Stimulated activated CD4-positive, alpha-beta T cell treated with anti-CD3 and anti-CD28 coated beads, Interleukin-1b, Interleukin-23, amount 100 ng/mL, for 24 hours (primary cell): ENCODE data around the gene CYP2D6.
A peak's percentile ranks its signal among the peaks of the same experiment; 100 is the strongest.
"Not testable (repeated sequence)": the region's sequence is repeated elsewhere in the genome, so short reads cannot be mapped to it uniquely, and the experiment has no call there.

Source experiments
- DNase-seq, 4 experiments: peaks; one replicate each; pipeline ENCODE4 v3.0.0-alpha.2; 2020; ENCODE audit warnings: low read depth in 4 of 4, low spot score in 1 of 4

The CYP2D6 gene

DNA sequence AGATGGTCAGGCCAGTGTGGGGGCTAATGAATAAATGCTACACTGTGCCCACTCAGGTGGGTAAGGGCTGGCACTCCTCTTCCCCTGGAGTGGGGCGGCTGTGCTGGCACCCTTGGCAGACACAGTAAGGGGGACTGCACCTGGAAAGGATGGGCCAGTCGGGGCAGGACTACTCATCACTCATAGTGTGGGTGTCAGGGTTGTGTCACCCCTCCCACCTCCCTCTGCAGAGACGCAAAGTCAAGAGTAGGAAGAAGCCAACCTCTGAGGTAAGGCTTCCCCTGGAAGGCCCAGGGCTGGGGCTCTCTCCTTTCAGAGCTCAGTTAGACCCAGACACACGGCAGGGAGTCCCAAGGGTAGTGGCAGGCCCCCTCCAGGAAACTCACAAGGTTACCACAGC is 5.1 kb upstream of the CYP2D6 start:
- DNase-seq, result not testable (repeated sequence)

DNA sequence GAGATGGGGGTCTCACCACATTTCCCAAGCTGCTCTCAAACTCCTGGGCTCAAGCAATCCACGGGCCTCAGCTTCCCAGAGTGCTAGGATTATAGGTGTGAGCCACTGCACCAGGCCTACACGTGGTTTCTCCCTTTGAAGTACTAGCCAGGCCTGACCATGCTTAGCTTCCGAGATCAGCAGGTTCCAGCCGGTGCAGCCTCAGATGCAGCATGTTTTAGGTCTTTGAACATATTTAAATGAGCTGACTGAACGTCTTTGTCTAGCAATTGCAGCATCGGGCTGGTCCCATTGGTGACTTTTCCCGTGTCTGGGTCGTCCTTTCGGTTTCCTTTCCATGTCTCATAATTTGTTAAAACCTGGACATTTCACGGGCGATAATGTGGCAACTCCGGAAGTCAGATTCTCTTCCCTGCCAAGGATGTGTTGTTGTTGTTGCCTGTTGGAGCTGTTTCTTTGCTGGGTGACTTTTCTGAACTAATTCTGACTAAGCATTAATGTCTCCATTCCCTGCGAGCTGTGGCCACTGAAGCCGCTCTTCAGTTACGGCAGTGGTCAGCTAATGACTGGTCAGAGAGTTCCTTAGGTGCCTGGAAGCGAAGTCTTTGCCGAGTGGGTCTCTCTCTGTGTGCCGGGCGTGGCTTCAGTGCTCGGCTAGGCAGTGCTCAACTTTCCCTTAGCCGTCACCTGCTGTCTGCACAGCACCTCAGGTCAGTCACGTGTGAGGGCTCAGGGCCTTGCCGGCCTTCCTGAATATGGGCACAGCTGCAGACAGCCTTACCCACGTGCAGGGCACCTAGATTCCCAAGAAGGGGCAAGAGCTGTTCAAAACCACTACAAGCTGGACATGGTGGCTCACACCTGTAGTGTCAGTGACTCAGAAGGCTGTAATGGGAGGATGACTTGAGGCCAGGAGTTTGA is 3.8 kb upstream of the CYP2D6 start:
- DNase-seq, result no peak

DNA sequence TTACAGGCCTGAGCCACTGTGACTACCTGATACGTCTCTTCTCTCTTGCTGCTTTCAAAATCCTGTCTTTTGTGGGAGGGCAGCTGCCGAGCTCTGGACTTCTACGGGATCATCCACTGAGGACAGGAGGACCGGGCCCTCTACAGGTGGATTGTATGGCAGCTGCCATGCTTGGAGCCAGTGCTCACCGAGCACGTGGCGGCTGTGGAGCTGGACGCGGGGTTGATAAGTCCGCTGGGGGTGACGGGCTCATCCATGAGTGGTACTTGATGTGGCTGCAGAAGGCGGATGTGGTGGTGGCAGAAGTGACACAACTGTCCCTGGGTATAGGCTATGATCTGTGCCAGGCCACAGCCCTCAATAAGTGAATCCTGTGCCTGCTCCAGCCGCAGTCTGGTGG is 1.8 kb upstream of the CYP2D6 start:
- DNase-seq, result no peak

DNA sequence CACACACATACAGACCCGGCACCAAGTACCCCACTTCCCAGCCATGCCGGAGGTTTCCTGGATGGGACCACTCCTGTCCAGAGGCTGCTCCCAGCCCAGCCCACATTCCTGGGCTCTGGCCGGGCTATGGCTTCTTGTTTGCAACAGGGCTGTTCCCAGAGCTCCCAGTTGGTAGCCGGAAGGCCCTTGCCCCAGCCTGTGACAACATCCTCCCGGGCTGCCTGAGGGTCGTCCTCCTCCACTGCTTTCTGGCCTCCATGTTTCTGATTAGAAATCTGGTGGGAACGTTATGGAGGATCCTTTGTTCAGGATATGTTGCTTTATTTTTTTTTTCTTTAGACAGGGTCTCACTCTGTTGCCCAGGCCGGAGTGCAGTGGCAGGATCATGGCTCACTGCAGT is 952 bp upstream of the CYP2D6 start:
- no peak for DNase-seq

DNA sequence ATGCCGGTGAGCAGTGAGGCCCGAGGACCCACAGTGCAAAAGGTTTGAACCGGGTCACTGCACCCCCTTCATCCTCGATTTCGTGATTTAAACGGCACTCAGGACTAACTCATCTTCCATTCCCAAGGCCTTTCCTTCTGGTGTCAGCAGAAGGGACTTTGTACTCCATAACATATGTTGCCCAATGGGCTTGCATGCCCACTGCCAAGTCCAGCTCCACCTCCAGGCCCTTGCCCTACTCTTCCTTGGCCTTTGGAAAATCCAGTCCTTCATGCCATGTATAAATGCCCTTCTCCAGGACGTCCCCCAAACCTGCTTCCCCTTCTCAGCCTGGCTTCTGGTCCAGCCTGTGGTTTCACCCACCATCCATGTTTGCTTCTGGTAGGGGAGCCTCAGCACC is 428 bp downstream of the CYP2D6 start:
- not testable (repeated sequence) for DNase-seq

DNA sequence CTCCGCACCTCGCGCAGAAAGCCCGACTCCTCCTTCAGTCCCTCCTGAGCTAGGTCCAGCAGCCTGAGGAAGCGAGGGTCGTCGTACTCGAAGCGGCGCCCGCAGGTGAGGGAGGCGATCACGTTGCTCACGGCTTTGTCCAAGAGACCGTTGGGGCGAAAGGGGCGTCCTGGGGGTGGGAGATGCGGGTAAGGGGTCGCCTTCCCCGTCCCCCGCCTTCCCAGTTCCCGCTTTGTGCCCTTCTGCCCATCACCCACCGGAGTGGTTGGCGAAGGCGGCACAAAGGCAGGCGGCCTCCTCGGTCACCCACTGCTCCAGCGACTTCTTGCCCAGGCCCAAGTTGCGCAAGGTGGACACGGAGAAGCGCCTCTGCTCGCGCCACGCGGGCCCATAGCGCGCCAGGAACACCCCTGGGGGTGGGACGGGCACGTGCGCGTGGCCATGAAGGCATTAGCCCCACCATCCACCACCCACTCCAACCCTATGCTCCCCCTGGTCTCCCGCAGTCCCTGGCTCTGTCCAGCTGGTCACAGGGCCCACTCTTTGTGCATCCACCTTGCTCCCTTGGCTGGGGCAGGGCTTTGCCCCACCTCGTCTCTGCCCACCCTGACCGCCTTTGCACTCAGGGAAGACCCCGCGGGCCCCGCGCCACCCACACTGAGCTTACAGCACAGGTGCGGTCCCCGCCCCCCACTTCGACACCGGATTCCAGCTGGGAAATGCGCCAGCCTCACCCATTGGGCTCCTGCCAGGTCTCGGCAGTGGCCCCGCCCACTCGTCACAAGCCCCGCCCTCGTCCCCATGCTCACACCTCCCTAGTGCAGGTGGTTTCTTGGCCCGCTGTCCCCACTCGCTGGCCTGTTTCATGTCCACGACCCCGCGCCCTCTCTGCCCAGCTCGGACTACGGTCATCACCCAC is 1.6 kb downstream of the CYP2D6 start:
- DNase-seq, result not testable (repeated sequence)

DNA sequence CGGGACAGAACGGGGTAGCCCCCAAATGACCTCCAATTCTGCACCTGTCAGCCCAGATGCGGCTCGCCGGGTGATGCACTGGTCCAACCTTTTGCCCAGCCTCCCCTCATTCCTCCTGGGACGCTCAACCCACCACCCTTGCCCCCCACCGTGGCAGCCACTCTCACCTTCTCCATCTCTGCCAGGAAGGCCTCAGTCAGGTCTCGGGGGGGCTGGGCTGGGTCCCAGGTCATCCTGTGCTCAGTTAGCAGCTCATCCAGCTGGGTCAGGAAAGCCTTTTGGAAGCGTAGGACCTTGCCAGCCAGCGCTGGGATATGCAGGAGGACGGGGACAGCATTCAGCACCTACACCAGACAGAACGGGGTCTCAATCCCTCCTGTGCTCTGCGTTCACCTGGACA is 2.6 kb downstream of the CYP2D6 start:
- DNase-seq, result not testable (repeated sequence)

DNA sequence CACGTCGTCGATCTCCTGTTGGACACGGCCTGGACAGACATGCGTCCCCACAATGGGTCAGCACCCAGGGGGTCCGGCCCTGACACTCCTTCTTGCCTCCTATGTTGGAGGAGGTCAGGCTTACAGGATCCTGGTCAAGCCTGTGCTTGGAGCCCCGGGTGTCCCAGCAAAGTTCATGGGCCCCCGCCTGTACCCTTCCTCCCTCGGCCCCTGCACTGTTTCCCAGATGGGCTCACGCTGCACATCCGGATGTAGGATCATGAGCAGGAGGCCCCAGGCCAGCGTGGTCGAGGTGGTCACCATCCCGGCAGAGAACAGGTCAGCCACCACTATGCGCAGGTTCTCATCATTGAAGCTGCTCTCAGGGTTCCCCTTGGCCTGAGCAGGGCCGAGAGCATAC is 3.0 kb downstream of the CYP2D6 start:
- no peak for DNase-seq

DNA sequence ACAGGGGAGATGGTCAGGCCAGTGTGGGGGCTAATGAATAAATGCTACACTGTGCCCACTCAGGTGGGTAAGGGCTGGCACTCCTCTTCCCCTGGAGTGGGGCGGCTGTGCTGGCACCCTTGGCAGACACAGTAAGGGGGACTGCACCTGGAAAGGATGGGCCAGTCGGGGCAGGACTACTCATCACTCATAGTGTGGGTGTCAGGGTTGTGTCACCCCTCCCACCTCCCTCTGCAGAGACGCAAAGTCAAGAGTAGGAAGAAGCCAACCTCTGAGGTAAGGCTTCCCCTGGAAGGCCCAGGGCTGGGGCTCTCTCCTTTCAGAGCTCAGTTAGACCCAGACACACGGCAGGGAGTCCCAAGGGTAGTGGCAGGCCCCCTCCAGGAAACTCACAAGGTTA is 7.1 kb downstream of the CYP2D6 start:
- DNase-seq, result not testable (repeated sequence)

DNA sequence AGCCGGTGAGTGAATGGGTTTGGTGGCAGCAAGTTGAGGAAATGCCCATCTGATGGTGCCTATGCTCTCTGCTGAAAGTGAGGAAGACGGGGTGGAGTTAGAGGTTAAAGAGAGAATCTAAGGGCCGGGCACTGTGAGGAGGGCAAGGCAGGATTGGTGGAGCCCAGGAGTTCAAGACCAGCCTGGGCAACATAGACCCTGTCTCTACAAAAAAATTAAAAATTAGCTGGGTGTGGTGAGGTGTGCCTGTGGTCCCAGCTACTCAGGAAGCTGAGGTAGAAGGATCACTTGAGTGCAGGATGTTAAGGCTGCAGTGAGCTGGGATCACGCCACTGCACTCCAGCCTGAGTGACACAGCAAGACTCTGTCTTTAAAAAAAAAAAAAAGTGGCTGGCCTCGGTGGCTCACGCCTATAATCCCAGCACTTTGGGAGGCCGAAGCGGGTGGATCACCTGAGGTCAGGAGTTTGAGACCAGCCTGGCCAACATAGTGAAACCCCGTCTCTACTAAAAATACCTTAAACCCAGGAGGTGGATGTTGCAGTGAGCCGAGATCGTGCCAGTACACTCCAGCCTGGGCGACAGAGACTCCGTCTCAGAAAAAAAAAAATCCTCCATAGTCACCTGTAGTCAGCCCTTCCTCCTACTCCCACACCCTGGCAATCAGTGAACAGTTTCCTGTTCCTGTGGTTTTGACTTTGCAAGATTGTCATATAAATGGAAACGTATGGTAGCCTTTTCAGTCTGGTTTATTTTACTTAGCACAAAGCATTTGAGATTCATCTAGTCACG is 10.2 kb downstream of the CYP2D6 start:
- DNase-seq, result not testable (repeated sequence)

DNA sequence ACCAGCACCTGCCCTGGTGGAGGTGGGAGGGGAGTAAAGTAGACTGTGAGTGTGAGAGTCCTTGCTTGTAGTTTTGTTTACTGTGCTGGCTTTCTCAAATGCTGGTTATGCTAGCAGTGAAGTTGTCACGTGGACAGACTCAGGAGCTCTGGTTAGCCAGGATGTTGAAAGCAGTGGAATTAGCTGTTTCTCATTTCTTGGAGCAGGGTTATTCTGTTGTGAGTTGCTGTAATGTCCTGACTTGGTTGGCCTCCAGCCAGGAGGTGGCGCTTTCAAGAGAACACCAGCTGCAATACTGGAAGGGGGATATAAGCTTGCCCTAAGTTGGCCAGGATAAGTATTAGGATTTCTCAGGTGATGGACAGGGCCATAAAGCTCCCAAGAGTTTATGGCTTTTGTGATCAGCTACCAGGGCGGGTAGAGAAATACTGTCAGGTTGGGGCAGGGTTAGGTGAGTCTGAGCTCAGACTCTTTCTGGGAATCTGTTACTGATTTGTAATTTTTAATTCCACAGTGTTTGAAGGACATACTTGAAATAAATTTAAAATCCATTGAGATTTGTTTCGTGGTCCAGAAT is 13.7 kb downstream of the CYP2D6 start:
- DNase-seq, result no peak

DNA sequence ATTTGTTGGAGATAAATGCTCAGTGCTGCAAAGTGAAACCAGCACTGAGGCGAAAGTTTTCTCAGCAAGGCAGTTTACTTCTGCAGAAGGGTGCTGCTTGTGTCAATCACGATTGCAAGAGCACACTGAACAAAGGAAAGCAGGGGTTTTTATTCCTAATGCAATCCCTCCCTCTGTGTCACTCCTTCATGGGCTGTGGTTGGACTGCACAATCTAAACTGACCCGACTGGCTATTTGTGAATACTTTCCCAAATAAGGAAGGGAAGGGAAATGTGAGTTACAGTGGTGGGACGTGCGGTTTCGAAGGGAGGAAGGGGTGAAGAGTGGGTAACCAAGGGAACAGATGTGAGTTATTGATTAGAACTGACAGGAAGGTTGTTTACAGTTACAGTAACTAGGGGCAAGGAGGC is 15.2 kb downstream of the CYP2D6 start:
- not testable (repeated sequence) for DNase-seq

DNA sequence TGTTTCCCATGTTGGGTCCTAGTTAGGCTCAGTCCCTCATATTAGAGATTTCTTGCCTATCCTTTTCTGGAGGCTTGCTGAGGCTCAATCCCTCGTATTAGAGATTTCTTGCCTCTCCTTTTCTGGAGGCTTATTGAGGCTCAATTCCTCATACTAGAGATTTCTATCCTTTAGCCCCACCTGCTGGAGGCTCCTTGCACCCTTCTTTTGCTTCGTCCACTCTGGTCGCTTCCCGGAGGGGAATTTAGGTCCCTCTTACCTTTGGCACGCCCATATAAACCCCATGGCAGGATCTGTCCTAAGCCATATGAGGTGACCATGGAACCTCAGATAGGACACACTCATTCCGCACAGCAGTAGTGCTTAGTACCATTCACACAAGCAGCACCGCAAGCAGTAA is 15.9 kb downstream of the CYP2D6 start:
- no peak for DNase-seq

DNA sequence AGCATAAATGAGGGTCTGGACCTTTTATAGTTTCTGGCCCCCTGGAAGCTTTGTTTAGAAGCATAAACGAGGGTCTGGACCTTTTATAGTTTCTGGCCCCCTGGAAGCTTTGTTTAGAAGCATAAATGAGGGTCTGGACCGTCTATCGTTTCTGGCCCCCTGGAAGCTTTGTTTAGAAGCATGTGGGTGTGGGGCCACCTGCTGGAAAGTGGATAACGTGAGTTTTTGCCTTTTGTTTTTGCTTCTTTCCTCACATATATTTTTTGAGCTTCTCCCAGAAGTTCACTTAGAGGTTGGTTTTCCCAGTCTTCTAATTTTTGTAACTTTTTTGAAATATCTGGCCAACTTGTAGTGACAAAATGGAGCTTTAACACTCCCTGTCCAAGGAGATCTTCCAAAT is 17.8 kb downstream of the CYP2D6 start:
- DNase-seq, result not testable (repeated sequence)

DNA sequence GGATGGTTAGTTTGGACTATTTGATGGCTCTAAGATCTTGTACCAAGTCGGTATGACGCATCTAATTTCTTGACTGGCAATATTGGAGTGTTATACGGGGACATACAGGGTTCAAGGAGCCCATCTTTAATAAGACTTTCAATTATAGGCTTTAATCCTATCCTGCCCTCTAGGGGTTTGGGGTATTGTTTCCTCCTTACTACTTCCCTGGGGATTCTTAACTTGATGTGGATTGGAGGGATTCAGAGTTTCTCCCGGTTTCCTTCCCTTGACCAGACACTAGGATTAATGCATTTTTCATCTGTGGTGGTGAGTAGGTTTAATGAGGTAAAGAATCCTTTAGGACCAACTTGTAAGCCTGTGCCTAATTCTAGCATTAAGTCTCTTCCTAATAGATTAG is 18.8 kb downstream of the CYP2D6 start:
- DNase-seq, result no peak

DNA sequence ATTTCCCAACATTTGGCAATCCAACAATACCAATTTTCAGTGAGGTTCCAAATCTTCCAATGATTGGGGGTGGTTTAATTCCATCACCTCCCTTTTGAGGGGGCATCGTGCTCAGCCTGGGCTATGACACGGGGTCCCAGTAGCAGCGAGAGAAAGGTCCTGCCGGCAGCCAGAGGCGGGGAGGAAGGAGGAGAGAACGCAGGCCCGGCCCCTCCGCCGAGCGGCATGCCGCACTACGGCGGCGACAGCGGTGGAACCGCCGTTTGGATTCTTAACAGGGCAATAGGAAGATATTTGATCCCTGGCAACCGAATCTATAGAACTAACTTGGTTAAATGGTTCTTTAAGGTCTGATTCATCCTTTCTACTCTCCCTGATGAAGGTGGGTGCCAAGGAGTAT is 21.8 kb downstream of the CYP2D6 start:
- no peak for DNase-seq

DNA sequence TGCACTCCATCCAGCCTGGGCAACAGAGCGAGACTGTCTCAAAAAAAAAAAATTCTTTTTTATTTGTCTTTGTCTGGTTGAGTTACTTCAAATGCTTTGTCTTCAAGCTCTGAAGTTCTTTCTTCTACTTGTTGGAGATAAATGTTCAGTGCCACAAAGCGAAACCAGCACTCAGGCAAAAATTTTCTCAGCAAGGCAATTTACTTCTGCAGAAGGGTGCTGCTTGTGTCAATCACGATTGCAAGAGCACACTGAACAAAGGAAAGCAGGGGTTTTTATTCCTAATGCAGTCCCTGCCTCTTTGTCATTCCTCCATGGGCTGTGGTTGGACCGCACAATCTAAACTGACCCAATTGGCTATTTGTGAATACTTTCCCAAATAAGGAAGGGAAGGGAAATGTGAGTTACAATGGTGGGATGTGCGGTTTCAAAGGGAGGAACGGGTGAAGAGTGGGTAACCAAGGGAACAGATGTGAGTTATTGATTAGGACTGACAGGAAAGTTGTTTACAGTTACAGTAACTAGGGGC is 26.2 kb downstream of the CYP2D6 start:
- DNase-seq, result not testable (repeated sequence)

DNA sequence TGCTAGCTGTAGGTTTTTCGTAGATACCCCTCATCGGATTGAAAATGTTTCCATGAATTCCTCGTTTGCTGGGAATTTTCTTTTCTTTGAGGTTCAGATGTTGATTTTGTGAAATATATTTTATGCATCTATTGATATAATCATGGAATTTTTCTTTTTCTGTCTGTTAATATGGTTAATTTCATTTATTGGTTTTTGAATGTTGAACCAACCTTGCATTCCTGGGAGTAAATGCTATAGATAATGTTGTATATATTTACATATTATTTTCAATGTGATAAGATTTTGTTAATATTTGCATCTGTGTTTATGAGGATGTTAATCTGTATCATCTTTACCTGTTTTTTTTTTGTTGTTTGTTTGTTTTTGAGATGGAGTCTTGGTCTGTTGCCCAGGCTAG is 29.4 kb downstream of the CYP2D6 start:
- DNase-seq, result no peak

DNA sequence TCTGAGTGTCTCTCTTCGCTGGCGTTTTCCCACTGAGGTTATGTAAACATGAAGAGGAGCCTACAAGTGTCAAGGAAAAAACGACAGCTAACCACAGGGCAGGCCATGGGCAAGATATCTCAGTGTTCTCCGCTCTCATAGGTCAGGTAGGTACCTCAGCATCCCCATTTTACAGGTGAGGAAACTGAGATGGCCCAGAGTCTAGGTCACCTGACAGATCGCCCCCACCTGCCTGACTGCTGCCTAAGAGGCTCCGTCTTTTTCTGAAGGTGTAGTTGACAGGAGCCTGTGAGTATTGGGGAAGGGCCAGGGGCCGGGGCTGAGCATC is 39.2 kb downstream of the CYP2D6 start:
- no peak for DNase-seq

DNA sequence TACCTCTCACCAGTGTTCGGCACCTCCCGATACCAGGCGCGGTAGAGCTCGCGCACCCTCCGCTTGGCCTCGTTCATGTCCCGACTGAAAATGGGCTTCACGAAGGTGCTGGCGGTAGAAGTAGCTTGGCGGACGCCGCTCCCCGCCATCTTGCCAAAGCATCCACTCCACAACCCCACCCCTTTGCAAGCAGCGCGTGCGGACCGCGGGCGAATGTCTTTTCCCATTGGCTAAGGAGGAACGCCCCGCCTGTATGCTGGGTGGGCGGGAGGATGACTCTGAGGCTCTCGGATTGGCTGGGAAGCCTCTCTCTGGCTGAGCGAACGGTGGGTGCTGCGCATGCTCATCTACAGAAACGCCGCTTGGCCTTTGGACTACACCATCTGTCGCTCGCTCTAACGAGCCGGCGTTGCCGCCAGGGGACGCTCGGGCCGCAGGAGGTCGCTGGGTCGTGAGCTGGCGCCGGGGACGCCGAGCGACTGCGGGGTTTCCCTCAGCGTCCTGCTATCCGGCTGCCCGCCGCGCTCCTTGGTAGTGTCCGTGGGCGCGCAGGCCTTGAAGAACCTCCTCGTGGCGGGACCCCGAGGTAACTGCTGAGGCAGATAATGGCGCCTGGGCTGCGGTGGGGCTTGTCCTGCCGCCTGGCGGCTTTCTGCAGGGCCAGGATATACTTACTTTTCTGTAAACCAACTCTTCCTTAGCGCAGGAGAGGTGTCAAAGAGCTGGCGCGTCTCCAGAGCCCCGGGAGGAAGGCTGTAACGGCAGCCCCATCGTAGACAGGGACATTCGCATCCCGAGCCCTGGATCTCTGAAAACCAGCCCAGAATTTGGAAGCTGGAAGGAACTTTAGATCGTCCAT is 39.8 kb downstream of the CYP2D6 start, which contains the start of gene NDUFA6:
Gene NDUFA6 (minus strand): TSS at position 177 of the 859 bp plus-strand sequence. CDS start 28 bp downstream, at position 149.
- peak; percentile 84 to 98 (median 94) for DNase-seq
